GM18519 (cell line): ENCODE results near the gene JAK1.
"Not testable (repeated sequence)": the region's sequence is repeated elsewhere in the genome, so short reads cannot be mapped to it uniquely, and the experiment has no call there.

Source experiments
- ATAC-seq: cut with Tn5 transposase; IDR thresholded peaks from one replicate; pipeline ENCODE4 v1.9.1; 2021; ENCODE audit warnings: mild to moderate bottlenecking, moderate library complexity; ENCODE audit not compliant: unreplicated experiment, low FRiP score

Gene JAK1

GRCh38 chr1:64925594-64925993, 40.8 kb downstream of the JAK1 start:
- no peak for ATAC-seq

- no peak for ATAC-seq
These were observed 43.0 kb downstream of the JAK1 start for GRCh38 chr1:64923294-64923718.

- ATAC-seq: no peak
These were observed 44.0 kb downstream of the JAK1 start for GRCh38 chr1:64922336-64922735.

- ATAC-seq: no peak
These were observed 44.6 kb downstream of the JAK1 start for GRCh38 chr1:64921771-64922170.

- ATAC-seq: no peak
These were observed 45.3 kb downstream of the JAK1 start for GRCh38 chr1:64920941-64921589.

DNA sequence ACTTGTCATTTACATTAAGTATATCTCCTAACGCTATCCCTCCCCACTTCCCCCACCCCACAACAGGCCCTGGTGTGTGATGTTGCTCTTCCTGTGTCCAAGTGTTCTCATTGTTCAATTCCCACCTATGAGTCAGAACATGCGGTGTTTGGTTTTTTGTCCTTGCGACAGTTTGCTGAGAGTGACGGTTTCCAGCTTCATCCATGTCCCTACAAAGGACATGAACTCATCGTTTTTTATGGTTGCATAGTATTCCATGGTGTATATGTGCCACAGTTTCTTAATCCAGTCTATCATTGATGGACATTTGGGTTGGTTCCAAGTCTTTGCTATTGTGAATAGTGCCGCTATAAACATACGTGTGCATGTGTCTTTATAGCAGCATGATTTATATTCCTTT, 47.2 kb downstream of the JAK1 start:
- not testable (repeated sequence) for ATAC-seq

DNA sequence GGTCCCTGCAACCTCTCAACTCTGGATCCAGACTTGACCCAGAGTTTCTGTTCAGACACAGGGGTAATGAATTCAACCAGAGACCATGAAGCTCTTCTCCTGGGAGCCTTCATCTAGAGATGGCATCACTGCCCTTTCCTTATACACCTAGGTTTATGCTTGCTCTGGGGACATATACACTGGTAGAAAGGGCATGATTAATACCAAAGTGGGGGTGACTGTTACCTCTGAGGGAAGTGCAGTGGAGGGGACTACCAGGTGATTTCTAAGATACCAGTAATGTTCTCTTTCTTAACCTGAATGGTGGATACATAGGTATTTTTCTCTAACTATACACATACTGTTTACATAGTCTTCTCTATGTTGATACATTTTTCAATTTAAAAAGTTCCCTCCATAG, 48.4 kb downstream of the JAK1 start:
- ATAC-seq: no peak

- ATAC-seq: no peak
These were observed 49.0 kb downstream of the JAK1 start for GRCh38 chr1:64917328-64917861.

- ATAC-seq: no peak
These were observed 50.7 kb downstream of the JAK1 start for GRCh38 chr1:64915381-64916274.

DNA sequence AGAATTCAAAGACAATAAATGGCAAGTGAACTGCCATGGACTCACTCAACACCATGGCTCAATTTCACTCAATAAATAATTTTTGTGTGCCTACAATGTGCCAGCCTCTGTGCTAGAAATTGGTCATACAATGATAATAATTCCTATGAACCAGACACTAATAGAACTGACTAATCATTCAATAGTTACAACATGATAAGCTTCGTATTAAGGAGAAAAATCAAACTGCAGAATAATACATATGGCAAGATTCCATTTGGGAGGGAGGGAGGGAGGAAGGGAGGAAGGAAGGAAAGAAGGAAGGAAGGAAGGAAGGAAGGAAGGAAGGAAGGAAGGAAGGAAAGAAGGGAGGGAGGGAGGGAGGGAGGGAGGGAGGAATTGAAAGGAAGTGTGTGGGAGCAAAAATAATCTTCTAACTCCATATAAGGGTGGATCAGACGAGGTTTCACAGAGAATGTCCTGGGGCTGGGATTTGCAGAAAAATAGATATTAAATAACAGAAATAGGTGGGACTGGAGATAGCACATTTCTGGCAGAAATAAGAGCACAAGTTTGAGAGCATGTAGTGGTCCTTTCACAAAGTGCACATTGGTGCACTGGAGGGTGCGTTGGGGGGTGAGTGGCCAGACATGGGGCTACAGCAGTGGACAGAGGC, 52.9 kb downstream of the JAK1 start:
- no peak for ATAC-seq

DNA sequence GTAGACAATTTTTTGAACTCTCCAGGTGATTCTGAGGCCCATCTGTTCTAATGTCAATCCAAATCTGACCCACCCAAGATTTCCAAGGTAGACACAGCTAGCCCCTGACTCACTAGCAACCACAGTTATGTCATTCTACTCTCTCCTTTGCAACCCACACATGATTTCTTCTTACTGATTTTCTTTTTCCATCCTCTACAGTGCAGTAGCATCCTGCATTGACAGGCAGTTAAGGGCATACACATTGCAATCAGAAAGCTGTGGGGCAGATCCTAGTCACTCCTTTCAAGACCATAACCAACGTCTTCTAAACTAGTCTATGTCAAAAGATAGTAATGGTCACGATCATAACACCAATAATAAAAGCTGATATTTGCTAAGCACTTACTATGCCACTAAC, 54.2 kb downstream of the JAK1 start:
- no peak for ATAC-seq

DNA sequence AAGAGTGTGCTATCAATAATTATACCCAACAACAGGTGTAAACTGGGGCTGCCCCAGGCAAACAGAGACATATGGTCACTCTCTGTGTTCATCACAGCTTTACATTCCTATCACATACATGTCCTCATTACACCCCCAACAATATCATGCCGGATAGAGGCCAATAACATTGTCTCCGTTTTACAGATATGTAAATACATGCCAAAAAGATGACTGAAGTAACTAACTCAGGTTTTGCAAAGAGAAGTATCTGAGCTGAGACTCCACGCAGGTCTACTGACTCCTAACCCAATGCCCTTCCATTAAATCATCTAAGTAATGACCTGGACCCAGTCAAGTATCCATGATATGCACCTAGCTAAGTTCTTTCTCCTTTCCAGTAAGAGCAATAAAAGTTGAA, 55.0 kb downstream of the JAK1 start:
- no peak for ATAC-seq

- no peak for ATAC-seq
These were observed 57.3 kb downstream of the JAK1 start for GRCh38 chr1:64909031-64909430.

DNA sequence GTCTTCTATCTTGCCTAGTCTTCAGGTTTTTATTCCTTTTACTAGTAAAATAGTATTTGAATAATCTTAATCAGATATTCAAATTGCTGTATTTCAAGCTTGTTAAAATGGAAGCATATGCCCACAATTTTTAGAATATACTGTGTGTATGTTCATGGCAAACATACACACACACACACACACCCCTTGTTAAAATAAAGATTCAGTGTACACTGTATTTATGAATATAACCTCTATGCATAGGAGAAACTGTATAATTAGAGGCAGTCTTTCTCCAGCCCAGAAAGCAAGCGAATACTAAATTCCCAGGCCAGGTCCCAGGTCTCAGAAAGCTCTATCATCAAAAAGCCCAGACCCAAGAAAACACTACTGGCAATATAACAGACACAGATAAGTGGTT, 57.8 kb downstream of the JAK1 start:
- ATAC-seq: no peak

GRCh38 chr1:64906447-64906846, 59.9 kb downstream of the JAK1 start:
- ATAC-seq: no peak

DNA sequence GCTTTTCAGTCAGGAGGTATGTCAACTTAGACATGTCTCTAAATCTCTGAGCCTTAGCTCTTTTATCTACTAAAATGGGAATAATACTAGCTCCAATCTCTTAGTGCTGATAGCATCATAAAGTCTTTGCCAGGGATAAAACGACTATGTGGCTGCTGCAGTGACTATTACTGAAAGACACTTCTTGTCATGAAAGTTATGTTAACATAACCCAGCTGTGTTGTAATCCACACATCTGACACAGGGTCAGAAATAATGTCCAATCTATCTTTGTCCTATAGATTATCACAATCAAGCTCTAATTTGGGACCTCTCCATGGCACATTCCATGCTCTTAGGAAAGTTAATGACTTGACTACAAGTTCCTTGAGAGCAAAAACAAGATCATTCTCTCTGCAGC, 62.8 kb downstream of the JAK1 start:
- no peak for ATAC-seq

- no peak for ATAC-seq
These were observed 64.7 kb downstream of the JAK1 start for GRCh38 chr1:64901663-64902062.

DNA sequence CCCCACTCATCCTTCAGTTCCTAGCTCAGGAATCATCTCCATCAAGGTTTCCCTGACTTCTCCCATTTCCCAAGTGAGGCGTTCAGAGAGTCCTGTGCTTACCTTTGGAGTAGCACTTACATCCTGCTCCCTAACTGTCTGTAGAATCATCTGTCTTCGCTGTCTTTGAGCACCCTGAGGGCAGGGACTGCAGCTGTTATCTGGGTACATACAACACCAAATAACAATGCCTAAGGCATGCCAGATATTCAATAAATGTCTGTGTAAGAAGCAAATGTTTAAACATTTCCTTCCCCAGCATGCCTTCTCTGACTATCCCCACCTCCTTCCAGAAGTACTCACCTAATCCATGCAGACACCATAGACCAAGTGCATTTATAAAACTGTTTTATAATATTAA, 65.4 kb downstream of the JAK1 start:
- ATAC-seq: no peak

DNA sequence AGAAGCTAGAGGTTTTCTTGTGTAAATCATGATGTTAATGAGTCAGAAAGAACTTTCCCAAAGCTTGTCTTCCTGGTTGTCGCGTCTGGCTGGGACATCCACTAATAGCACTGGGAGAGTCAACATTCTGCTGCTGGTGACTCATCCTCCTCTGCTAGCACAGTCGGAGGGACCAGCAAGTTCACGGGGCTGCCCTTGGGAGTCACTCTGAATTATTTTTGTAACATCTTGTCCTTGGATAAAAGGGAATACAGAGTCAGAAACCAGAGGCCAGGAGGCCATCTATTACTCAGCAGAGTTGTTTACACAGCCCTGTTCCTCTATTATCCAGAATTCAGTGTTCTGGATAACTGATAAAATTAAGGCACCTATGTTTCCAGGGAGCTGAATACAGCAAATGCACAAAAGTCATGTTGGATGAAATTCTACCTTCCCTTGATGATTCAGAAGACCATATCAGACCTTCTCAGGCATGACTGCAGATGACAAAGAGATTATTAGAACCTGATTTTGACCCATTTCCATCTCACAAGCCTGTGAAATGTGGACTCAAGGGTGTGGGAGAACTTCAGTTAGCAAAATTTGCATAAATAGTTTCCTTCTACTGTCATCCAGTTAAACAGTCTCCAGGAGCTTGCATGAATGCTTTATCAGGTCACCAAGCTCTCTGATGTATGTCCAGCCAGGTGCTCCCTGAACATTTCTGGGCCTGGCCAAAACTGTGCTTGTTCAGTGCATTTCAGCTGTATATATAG, 68.1 kb downstream of the JAK1 start:
- ATAC-seq: peak; percentile 41

- no peak for ATAC-seq
These were observed 69.8 kb downstream of the JAK1 start for GRCh38 chr1:64896551-64896950.
